Mesothelial cell of epicardium (in vitro differentiated cells): ENCODE results near the gene PEAK1. TPM values are rescaled to one million over a fixed set of nuclear protein-coding genes. Genes with fewer than 3 reads are reported as not detected.
"Not testable (repeated sequence)": the region's sequence is repeated elsewhere in the genome, so short reads cannot be mapped to it uniquely, and the experiment has no call there.

ENCODE experiments used
- DNase-seq, 2 experiments: peaks; one replicate each; pipeline ENCODE4 v3.0.0; 2021; ENCODE audit warnings: low spot score in 2 of 2; ENCODE audit not compliant: unreplicated experiment in 2 of 2
- H3K27ac Mint-ChIP-seq: 2 replicates; pipeline ENCODE4 v1.8.0; 2021; ENCODE audit warnings: mixed read lengths
- H3K27me3 Mint-ChIP-seq: 2 replicates; pipeline ENCODE4 v1.8.0; 2021; ENCODE audit warnings: low read depth, mixed read lengths
- H3K36me3 Mint-ChIP-seq: 2 replicates; pipeline ENCODE4 v1.8.0; 2021; ENCODE audit warnings: mixed read lengths
- H3K4me1 Mint-ChIP-seq: 2 replicates; pipeline ENCODE4 v1.8.0; 2021; ENCODE audit warnings: mixed read lengths
- H3K4me3 Mint-ChIP-seq: 2 replicates; pipeline ENCODE4 v1.8.0; 2021; ENCODE audit warnings: mild to moderate bottlenecking, moderate library complexity, mixed read lengths
- H3K9me3 Mint-ChIP-seq: 2 replicates; pipeline ENCODE4 v1.8.0; 2021; ENCODE audit warnings: mixed read lengths
- total RNA-seq: library from RNA; stranded (reverse); gene quantifications from 3 replicates; pipeline ENCODE4 v1.2.1, GENCODE V29; 2021
- TF ChIP-seq, protein P1 (sequence below): fragments of 200-600 bp; sonication (generic); IDR thresholded peaks from one replicate; pipeline ENCODE4 v1.5.0; 2021; ENCODE audit warnings: antibody characterized with exemption; ENCODE audit not compliant: unreplicated experiment

Gene PEAK1
- total RNA-seq, 1 donor from 2014 or later, result 92.3 TPM

DNA sequence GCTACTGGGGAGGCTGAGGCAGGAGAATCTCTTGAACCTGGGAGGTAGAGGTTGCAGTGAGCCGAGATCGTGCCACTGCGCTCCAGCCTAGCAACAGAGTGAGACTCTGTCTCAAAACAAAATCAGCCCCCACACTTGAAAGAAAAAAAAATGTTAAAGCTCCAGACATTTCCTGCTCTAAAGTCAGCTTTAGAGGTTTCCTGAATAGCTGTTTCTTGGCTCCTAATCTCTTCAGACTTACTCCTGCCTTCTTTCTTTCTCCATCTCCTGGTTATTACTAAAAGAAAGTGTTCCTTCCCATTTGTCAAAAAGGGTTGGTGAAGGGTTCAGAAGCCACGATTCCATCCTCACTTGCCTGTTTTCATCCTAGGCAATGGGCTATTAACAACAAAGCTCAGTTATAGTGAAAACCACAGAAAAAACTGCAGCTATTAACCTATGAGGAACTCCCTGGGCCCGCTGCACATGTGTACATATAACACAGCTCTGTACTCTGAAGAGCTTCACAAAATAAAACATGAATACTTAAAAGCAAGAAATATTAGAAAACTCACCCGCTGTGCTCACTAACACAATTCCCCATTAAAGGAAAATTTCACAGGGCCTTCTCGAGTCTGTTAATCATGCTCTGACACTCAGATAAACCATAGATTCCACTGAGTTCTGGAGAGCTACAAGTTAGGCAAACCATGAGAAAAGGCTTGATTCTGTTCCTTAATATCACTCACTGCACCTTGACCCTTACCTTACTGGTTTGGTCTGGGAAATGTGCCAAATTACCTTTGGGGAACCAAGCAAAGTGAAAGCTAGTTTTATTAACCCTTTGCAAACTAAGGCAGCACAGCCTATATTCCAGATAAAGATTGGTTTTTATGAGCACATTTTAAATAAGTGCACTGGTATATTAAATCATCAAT lies 259.1 kb downstream of the PEAK1 start:
- TF ChIP-seq, protein P1, sequence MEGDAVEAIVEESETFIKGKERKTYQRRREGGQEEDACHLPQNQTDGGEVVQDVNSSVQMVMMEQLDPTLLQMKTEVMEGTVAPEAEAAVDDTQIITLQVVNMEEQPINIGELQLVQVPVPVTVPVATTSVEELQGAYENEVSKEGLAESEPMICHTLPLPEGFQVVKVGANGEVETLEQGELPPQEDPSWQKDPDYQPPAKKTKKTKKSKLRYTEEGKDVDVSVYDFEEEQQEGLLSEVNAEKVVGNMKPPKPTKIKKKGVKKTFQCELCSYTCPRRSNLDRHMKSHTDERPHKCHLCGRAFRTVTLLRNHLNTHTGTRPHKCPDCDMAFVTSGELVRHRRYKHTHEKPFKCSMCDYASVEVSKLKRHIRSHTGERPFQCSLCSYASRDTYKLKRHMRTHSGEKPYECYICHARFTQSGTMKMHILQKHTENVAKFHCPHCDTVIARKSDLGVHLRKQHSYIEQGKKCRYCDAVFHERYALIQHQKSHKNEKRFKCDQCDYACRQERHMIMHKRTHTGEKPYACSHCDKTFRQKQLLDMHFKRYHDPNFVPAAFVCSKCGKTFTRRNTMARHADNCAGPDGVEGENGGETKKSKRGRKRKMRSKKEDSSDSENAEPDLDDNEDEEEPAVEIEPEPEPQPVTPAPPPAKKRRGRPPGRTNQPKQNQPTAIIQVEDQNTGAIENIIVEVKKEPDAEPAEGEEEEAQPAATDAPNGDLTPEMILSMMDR, result no peak
- Mint-ChIP-seq H3K27ac (peak overlapping the region; percentile 91), H3K27me3 (no peaks in the 10 kb centered on the region), H3K9me3 (no peaks in the 10 kb centered on the region), H3K4me1 (peaks cover 63% of the 10 kb centered on the region), H3K36me3 (peaks cover 21% of the 10 kb centered on the region), H3K4me3 (peak overlapping the region; percentile 6)
- DNase-seq, result no peak

DNA sequence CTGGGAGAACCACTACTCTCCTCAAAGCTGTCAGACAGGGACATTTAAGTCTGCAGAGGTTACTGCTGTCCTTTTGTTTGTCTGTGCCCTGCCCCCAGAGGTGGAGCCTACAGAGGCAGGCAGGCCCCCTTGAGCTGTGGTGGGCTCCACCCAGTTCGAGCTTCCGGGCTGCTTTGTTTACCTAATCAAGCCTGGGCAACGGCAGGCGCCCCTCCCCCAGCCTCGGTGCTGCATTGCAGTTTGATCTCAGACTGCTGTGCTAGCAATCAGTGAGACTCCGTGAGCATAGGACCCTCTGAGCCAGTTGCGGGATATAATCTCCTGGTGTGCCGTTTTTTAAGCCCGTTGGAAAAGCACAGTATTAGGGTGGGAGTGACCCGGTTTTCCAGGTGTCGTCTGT lies 263.9 kb downstream of the PEAK1 start:
- H3K36me3 Mint-ChIP-seq, result peaks cover 40% of the 10 kb centered on the region
- peaks cover 15% of the 10 kb centered on the region for H3K9me3 Mint-ChIP-seq
- H3K4me1 Mint-ChIP-seq, result peaks cover 23% of the 10 kb centered on the region
- not testable (repeated sequence) for DNase-seq, H3K4me3 Mint-ChIP-seq, H3K27me3 Mint-ChIP-seq, H3K27ac Mint-ChIP-seq

DNA sequence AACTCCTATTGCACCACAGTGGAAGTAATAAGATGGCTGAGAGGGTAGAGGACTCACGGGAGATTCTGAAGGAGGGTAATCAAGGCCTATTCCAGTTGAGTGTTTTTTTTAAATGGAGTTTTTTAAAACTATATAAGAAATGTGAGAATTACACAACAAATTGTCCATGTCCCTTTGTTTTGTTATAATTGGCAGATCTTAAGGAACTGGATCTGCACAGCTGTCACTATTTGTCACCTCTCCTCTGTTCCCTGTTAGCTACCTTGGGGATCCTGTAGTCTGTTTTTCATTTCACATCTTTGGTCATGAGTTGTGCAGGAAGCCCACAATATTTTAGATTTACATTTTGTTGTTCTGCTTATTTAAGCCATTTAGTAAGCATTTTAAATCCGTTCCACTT lies 271.7 kb downstream of the PEAK1 start:
- no peak for DNase-seq
- Mint-ChIP-seq H3K27ac (peak overlapping the region; percentile 37), H3K27me3 (no peaks in the 10 kb centered on the region), H3K4me1 (peaks cover 45% of the 10 kb centered on the region), H3K36me3 (peaks cover 9% of the 10 kb centered on the region), H3K4me3 (no peak overlapping the region), H3K9me3 (peaks cover 3% of the 10 kb centered on the region)
- TF ChIP-seq, protein P1, result no peak

DNA sequence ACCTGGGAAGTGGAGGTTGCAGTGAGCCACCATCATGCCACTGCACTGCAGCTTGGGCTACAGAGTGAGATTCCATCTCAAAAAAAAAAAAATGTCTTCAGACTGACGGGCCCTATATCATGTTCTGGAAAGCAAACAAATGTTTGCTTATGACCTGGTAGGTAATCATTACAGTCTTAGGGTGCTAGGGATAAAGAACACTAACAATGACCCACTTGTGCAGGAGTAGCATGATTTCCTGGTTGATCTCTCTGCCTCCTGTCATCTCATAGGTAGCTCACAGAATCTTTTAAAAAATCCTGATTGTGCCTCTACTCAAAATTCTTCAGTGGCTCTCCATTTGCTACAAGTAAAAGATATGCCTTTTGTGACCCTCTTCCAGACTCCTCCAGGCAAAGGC lies 274.5 kb downstream of the PEAK1 start:
- no peaks in the 10 kb centered on the region for H3K27me3 Mint-ChIP-seq
- H3K4me3 Mint-ChIP-seq, result no peak overlapping the region
- peaks cover 15% of the 10 kb centered on the region for H3K9me3 Mint-ChIP-seq
- H3K27ac Mint-ChIP-seq, result peak overlapping the region; percentile 98
- no peak for DNase-seq
- H3K36me3 Mint-ChIP-seq, result peaks cover 32% of the 10 kb centered on the region
- peaks cover 49% of the 10 kb centered on the region for H3K4me1 Mint-ChIP-seq
- TF ChIP-seq, protein P1, result no peak

DNA sequence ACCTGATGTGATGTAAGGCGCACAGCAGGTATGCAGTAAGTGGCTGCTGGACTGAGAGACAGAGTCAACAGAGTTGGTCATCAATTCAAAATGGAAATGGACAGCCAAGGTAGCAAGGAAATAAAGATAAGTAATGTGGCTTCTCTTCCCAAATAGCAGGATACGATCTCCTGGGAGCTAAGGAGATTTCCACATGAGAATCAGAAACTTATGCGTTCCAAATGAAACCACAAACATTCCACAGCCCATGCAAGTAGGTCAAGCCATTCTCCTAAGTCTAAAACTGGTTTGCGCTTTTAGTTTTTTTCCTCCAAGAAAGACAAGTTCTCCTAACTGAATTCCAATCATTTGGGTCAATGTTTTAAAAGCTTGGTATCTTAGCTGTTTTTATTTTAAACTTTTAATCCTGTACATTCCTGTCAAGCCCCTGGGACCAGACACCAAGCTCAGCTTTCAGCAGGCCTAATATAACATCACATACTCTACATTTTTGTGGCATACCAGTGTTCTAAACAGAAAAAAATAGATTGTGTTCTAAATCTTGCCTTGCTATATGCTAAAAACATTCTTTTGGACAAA lies 275.3 kb downstream of the PEAK1 start:
- TF ChIP-seq, protein P1, result no peak
- Mint-ChIP-seq H3K4me3 (peak overlapping the region; percentile 5), H3K27me3 (no peaks in the 10 kb centered on the region), H3K9me3 (peaks cover 20% of the 10 kb centered on the region), H3K27ac (peak overlapping the region; percentile 98), H3K36me3 (peaks cover 36% of the 10 kb centered on the region), H3K4me1 (peaks cover 49% of the 10 kb centered on the region)
- DNase-seq, result no peak

DNA sequence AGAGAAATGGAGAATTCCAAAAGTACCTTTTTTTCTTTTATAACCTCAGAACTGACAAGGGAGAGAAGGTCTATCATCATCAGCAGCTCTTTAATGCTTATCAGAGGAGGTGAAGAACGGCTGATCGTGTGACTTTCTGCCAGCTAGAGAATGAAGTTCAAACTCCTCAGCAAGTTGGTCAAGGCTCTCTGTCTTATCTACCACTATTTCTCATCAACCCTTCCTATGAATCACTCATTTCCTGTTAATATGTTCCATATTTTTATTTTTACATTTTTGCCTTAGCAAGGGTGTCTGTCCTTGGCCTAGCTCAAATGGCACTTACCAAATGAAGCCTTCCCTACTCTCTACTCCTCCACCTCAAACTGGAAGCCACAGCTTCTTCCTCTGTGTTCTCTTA lies 275.9 kb downstream of the PEAK1 start:
- Mint-ChIP-seq H3K9me3 (peaks cover 20% of the 10 kb centered on the region), H3K4me3 (peak overlapping the region; percentile 5), H3K27me3 (no peaks in the 10 kb centered on the region), H3K27ac (peak overlapping the region; percentile 98), H3K36me3 (peaks cover 36% of the 10 kb centered on the region), H3K4me1 (peaks cover 49% of the 10 kb centered on the region)
- no peak for DNase-seq
- TF ChIP-seq, protein P1, result no peak
